Measurements from ENCODE around the gene AUH.
A peak's percentile ranks its signal among the peaks of the same experiment; 100 is the strongest.

AUH gene

GRCh38 chr9:91361291-91362050, at the start of gene AUH:
Gene AUH, minus strand, starts transcription at chr9:91361918. Its CDS starts 29 bp downstream, at chr9:91361889.
- peak within 1 kb of the TSS; percentile 82 for H3K9ac ChIP-seq

GRCh38 chr9:91411096-91411771, 49.5 kb upstream of the AUH start:
- Histone ChIP-seq H3K27ac (no peak overlapping the region), H3K36me3 (ENCODE audit: insufficient read depth) (peaks cover 15% of the 10 kb centered on the region; the same call in 1 of the 2 replicates), H4K20me1 (ENCODE audit: insufficient read depth) (peaks cover 26% of the 10 kb centered on the region), H3K9ac (no peak overlapping the region), H3K79me2 (ENCODE audit: insufficient read depth, low read depth) (peaks cover 83% of the 10 kb centered on the region), H2AFZ (ENCODE audit: low read depth) (no peak overlapping the region), H3K4me2 (no peak overlapping the region), H3K27me3 (ENCODE audit: insufficient read depth, low read depth) (no peaks in the 10 kb centered on the region), H3K4me1 (ENCODE audit: low read depth, poor library complexity, severe bottlenecking) (peaks cover 34% of the 10 kb centered on the region), H3K4me3 (IDR thresholded peaks at IDR 0.05; ENCODE audit: insufficient read depth, low read depth, low read length) (no peak overlapping the region)
- no peak for TF ChIP-seq CTCF (conservative IDR thresholded peaks at IDR 0.05; ENCODE audit: low read depth, low read length)

More at GRCh38 chr9:91361291-91362050, at the start of gene AUH:
- H3K36me3 ChIP-seq (ENCODE audit: insufficient read depth), result no peaks in the 10 kb centered on the region
- no peak within 1 kb of the TSS for H3K4me3 ChIP-seq (IDR thresholded peaks at IDR 0.05; ENCODE audit: insufficient read depth, low read depth, low read length)
- H3K79me2 ChIP-seq (ENCODE audit: insufficient read depth, low read depth), result peaks cover 46% of the 10 kb centered on the region
- TF ChIP-seq CTCF (conservative IDR thresholded peaks at IDR 0.05; ENCODE audit: low read depth, low read length), result no peak
- peak within 1 kb of the TSS; percentile 63 for H3K4me2 ChIP-seq
- H3K4me1 ChIP-seq (ENCODE audit: low read depth, poor library complexity, severe bottlenecking), result peaks cover 37% of the 10 kb centered on the region
- no peaks in the 10 kb centered on the region for H3K27me3 ChIP-seq (ENCODE audit: insufficient read depth, low read depth)
- H4K20me1 ChIP-seq (ENCODE audit: insufficient read depth), result no peaks in the 10 kb centered on the region
- peak within 1 kb of the TSS; percentile 80 for H2AFZ ChIP-seq (ENCODE audit: low read depth)
- peak within 1 kb of the TSS; percentile 56 for H3K27ac ChIP-seq

GRCh38 chr9:91410161-91410560, 48.4 kb upstream of the AUH start:
- TF ChIP-seq CTCF (conservative IDR thresholded peaks at IDR 0.05; ENCODE audit: low read depth, low read length), result no peak
- H3K79me2 ChIP-seq (ENCODE audit: insufficient read depth, low read depth), result peaks cover 72% of the 10 kb centered on the region
- H3K4me3 ChIP-seq (IDR thresholded peaks at IDR 0.05; ENCODE audit: insufficient read depth, low read depth, low read length), result no peak overlapping the region
- H3K27me3 ChIP-seq (ENCODE audit: insufficient read depth, low read depth), result no peaks in the 10 kb centered on the region
- peaks cover 17% of the 10 kb centered on the region; the same call in 1 of the 2 replicates for H4K20me1 ChIP-seq (ENCODE audit: insufficient read depth)
- H2AFZ ChIP-seq (ENCODE audit: low read depth), result no peak overlapping the region
- H3K9ac ChIP-seq, result no peak overlapping the region
- peaks cover 29% of the 10 kb centered on the region for H3K4me1 ChIP-seq (ENCODE audit: low read depth, poor library complexity, severe bottlenecking)
- H3K4me2 ChIP-seq, result no peak overlapping the region
- H3K36me3 ChIP-seq (ENCODE audit: insufficient read depth), result peaks cover 15% of the 10 kb centered on the region; the same call in 1 of the 2 replicates
- H3K27ac ChIP-seq, result no peak overlapping the region

- Histone ChIP-seq H3K36me3 (ENCODE audit: insufficient read depth) (peaks cover 15% of the 10 kb centered on the region; the same call in 1 of the 2 replicates), H3K27ac (no peak overlapping the region), H3K79me2 (ENCODE audit: insufficient read depth, low read depth) (peaks cover 55% of the 10 kb centered on the region), H3K4me1 (ENCODE audit: low read depth, poor library complexity, severe bottlenecking) (peaks cover 15% of the 10 kb centered on the region), H3K9ac (no peak overlapping the region), H4K20me1 (ENCODE audit: insufficient read depth) (peaks cover 16% of the 10 kb centered on the region; the same call in 1 of the 2 replicates), H3K27me3 (ENCODE audit: insufficient read depth, low read depth) (no peaks in the 10 kb centered on the region), H3K4me3 (IDR thresholded peaks at IDR 0.05; ENCODE audit: insufficient read depth, low read depth, low read length) (no peak overlapping the region), H2AFZ (ENCODE audit: low read depth) (no peak overlapping the region), H3K4me2 (no peak overlapping the region)
- TF ChIP-seq CTCF (conservative IDR thresholded peaks at IDR 0.05; ENCODE audit: low read depth, low read length), result no peak
Measured at GRCh38 chr9:91408475-91408874, 46.8 kb upstream of the AUH start.
